IMR-90 (cell line): Measurements from ENCODE around the gene SYNE3. TPM values are rescaled to one million over a fixed set of nuclear protein-coding genes. Genes with fewer than 3 reads are reported as not detected.

ENCODE experiments used
- ATAC-seq: fragments of 200-7000 bp; cut with Tn5 transposase; 2 replicates; pipeline ENCODE4 v1.9.1; 2020; ENCODE audit warnings: low read depth, mild to moderate bottlenecking, moderate library complexity
- BruUV-seq: library from RNA; stranded (reverse); fragments of 400-500 nt; replicated peaks from 2 replicates; lab custom pipeline; 2021; lab: Mats Ljungman, UMichigan
- CTCF ChIA-PET: fragments of 300-600 bp; formaldehyde crosslinking; extraction: SDS; loops from one replicate; lab custom pipeline; 2021; ENCODE audit warnings: antibody characterized with exemption; lab: Yijun Ruan, JAX
- POLR2A ChIA-PET: fragments of 300-600 bp; sonication (Branson Sonifier 250); formaldehyde crosslinking; loops from one replicate; lab custom pipeline; 2022; ENCODE audit warnings: antibody characterized with exemption; ENCODE audit not compliant: unreplicated experiment; lab: Charles Lee
- DNase-seq: peaks from one replicate; pipeline ENCODE4 v3.0.0; 2013
- H2AFZ ChIP-seq: replicated peaks from 2 replicates; pipeline ENCODE3; 2013; ENCODE audit warnings: low read length, mild to moderate bottlenecking; ENCODE audit not compliant: poor library complexity
- H2AK5ac ChIP-seq: 2 replicates; pipeline ENCODE4 v1.6.1; 2013; ENCODE audit warnings: low read depth, low read length, inconsistent platforms
- H2AK9ac ChIP-seq: replicated peaks from 2 replicates; pipeline ENCODE3; 2013; ENCODE audit warnings: mild to moderate bottlenecking, low read depth, low read length, moderate library complexity; ENCODE audit not compliant: poor library complexity
- H2BK120ac ChIP-seq: 2 replicates; pipeline ENCODE4 v1.6.1; 2013; ENCODE audit warnings: low read depth, low read length, inconsistent platforms
- H2BK15ac ChIP-seq: 3 replicates; pipeline ENCODE4 v1.6.1; 2013; ENCODE audit warnings: low read depth, low read length, inconsistent platforms
- H2BK20ac ChIP-seq: 2 replicates; pipeline ENCODE4 v1.6.1; 2013; ENCODE audit warnings: low read depth, mild to moderate bottlenecking, inconsistent platforms, low read length, moderate library complexity
- H2BK5ac ChIP-seq: 2 replicates; pipeline ENCODE4 v1.6.1; 2013; ENCODE audit warnings: mild to moderate bottlenecking, low read depth, low read length, inconsistent platforms; ENCODE audit not compliant: poor library complexity, severe bottlenecking
- H3K14ac ChIP-seq: replicated peaks from 2 replicates; pipeline ENCODE4 v1.6.1; 2013; ENCODE audit warnings: low read depth, low read length, inconsistent platforms
- H3K18ac ChIP-seq: 2 replicates; pipeline ENCODE4 v1.6.1; 2013; ENCODE audit warnings: low read depth, low read length, control low read depth
- H3K23ac ChIP-seq: 2 replicates; pipeline ENCODE4 v1.6.1; 2013; ENCODE audit warnings: low read depth, low read length, inconsistent platforms
- H3K27ac ChIP-seq: 2 replicates; pipeline ENCODE4 v1.5.1; 2013; ENCODE audit warnings: mild to moderate bottlenecking, control low read depth, low read length; ENCODE audit not compliant: insufficient read depth
- H3K27me3 ChIP-seq: 2 replicates; pipeline ENCODE4 v1.6.1; 2013; ENCODE audit warnings: low read length; ENCODE audit not compliant: control insufficient read depth, insufficient read depth
- H3K36me3 ChIP-seq: 2 replicates; pipeline ENCODE4 v1.6.1; 2013; ENCODE audit warnings: low read length, mixed read lengths; ENCODE audit not compliant: control insufficient read depth, insufficient read depth
- H3K4ac ChIP-seq: 2 replicates; pipeline ENCODE4 v1.6.1; 2013; ENCODE audit warnings: low read depth, low read length, inconsistent platforms
- H3K4me1 ChIP-seq: 2 replicates; pipeline ENCODE4 v1.6.1; 2013; ENCODE audit warnings: low read length, mixed read lengths; ENCODE audit not compliant: control insufficient read depth, insufficient read depth
- H3K4me2 ChIP-seq: 2 replicates; pipeline ENCODE4 v1.6.1; 2013; ENCODE audit warnings: low read depth, mild to moderate bottlenecking, control low read depth, low read length, moderate library complexity
- H3K4me3 ChIP-seq: 2 replicates; pipeline ENCODE4 v1.5.1; 2013; ENCODE audit warnings: low read depth, mild to moderate bottlenecking, control low read depth, low read length, moderate library complexity; ENCODE audit not compliant: insufficient read depth
- H3K56ac ChIP-seq: 2 replicates; pipeline ENCODE4 v1.6.1; 2013; ENCODE audit warnings: low read length, inconsistent platforms; ENCODE audit not compliant: insufficient read depth; ENCODE audit errors: extremely low read depth
- H3K79me1 ChIP-seq, 2 experiments: 2 replicates each; pipeline ENCODE4 v1.6.1; 2013; ENCODE audit warnings: low read length in 2 of 2, inconsistent platforms in 1 of 2, low read depth in 1 of 2
- H3K9ac ChIP-seq: 2 replicates; pipeline ENCODE4 v1.6.1; 2013; ENCODE audit warnings: low read depth, low read length, control low read depth
- H3K9me1 ChIP-seq: 2 replicates; pipeline ENCODE4 v1.6.1; 2013; ENCODE audit warnings: low read length, inconsistent platforms; ENCODE audit not compliant: insufficient read depth
- H3K9me3 ChIP-seq: 2 replicates; pipeline ENCODE4 v1.6.1; 2013; ENCODE audit warnings: low read length; ENCODE audit not compliant: control insufficient read depth, insufficient read depth
- H4K20me1 ChIP-seq: 2 replicates; pipeline ENCODE4 v1.6.1; 2013; ENCODE audit warnings: low read length, inconsistent platforms; ENCODE audit not compliant: insufficient read depth
- H4K5ac ChIP-seq: 2 replicates; pipeline ENCODE4 v1.6.1; 2013; ENCODE audit warnings: mild to moderate bottlenecking, low read depth, low read length, control low read depth
- H4K8ac ChIP-seq, 2 experiments: 2 replicates each; pipeline ENCODE4 v1.6.1; 2013; ENCODE audit warnings: low read depth in 2 of 2, low read length in 2 of 2, control low read depth in 1 of 2, inconsistent platforms in 1 of 2
- H4K91ac ChIP-seq: 2 replicates; pipeline ENCODE4 v1.6.1; 2013; ENCODE audit warnings: low read depth, low read length, inconsistent platforms; ENCODE audit not compliant: insufficient read depth
- BHLHE40 ChIP-seq: fragments of 150-350 bp; IDR thresholded peaks from 2 replicates; pipeline ENCODE4 v1.6.1; 2016; ENCODE audit warnings: mild to moderate bottlenecking, low read depth, low read length
- CEBPB ChIP-seq: IDR thresholded peaks from 2 replicates; pipeline ENCODE4 v1.6.1; 2012; ENCODE audit warnings: low read depth, low read length, improper control_type of control experiment
- NFE2L2 ChIP-seq: fragments of 150-350 bp; IDR thresholded peaks from 2 replicates; pipeline ENCODE4 v1.6.1; 2016; ENCODE audit warnings: low read depth, mild to moderate bottlenecking, low read length
- SMC3 ChIP-seq: fragments of 150-350 bp; IDR thresholded peaks from 2 replicates; pipeline ENCODE4 v1.6.1; 2016; ENCODE audit warnings: low read depth, mild to moderate bottlenecking, antibody characterized with exemption, low read length, moderate library complexity
- USF2 ChIP-seq: fragments of 150-350 bp; IDR thresholded peaks from 2 replicates; pipeline ENCODE4 v1.6.1; 2017; ENCODE audit warnings: mild to moderate bottlenecking, antibody characterized with exemption, low read length, low read depth
- WGBS, 2 experiments: methylation state at CpG; one replicate each; pipeline versions ENCODE4 v1.1.5 to v1.1.7; 2013; ENCODE audit warnings: missing lambda C conversion rate in 2 of 2; ENCODE audit not compliant: insufficient read length in 1 of 2; ENCODE audit errors: extremely low coverage in 2 of 2; 5-methylcytosine and 5-hydroxymethylcytosine counted together
- dilution Hi-C: fragments of 300-500 bp; cut with HindIII; formaldehyde crosslinking; loops from one replicate; pipeline ENCODE4 v1.14.3; 2018; ENCODE audit warnings: low sequenced_read_pairs; ENCODE audit not compliant: unreplicated experiment
- in situ Hi-C: fragments of 300-500 bp; cut with MboI; formaldehyde crosslinking; loops from 3 replicates; pipeline ENCODE4 v1.14.3; 2019; ENCODE audit warnings: low sequenced_read_pairs, inconsistent platforms, mixed read lengths
- intact Hi-C: fragments of 100-400 bp; cut with micrococcal nuclease; formaldehyde crosslinking; loops from 2 replicates; pipeline ENCODE4 v1.10.0; 2022
- polyA plus RNA-seq, 3 experiments: library from polyadenylated mRNA; depleted of rRNA; stranded (reverse); fragments of >200 nt; gene quantifications; 2 replicates each; pipeline ENCODE4 v1.2.3, GENCODE V29; 2012; ENCODE audit warnings: low replicate concordance in 1 of 3
- total RNA-seq: library from RNA; depleted of rRNA; stranded (reverse); fragments of >200 nt; gene quantifications from 2 replicates; pipeline ENCODE4 v1.2.3, GENCODE V29; 2012

SYNE3 gene
- total and polyA plus RNA-seq, 2 of the 4 experiments (the other 2 are of a cell fraction): 2.9 to 5.0 TPM

- Histone ChIP-seq H3K36me3 (peaks cover 4% of the 10 kb centered on the region; the same call in 1 of the 2 replicates), H2BK15ac (no peak overlapping the region), H2BK5ac (no peak overlapping the region), H3K14ac (0 out of 2 replicates have a peak overlapping the region, but pooled peaks have one; percentile 37), H2AK5ac (peak overlapping the region; percentile 23; the same call in 1 of the 2 replicates), H3K4ac (no peak overlapping the region; the same call in 1 of the 2 replicates), H3K4me1 (peaks cover 10% of the 10 kb centered on the region), H3K18ac (no peak overlapping the region), H3K4me3 (no peak overlapping the region), H3K23ac (no peak overlapping the region), H2BK20ac (no peak overlapping the region), H3K9me3 (peaks cover 2% of the 10 kb centered on the region), H3K79me1 (peaks cover 39 to 61% of the 10 kb centered on the region in 2 experiments), H4K8ac (peak overlapping the region in 1 of 2 experiments; percentile 11; a peak in 1 of 4 replicates), H3K27me3 (no peaks in the 10 kb centered on the region), H4K91ac (no peak overlapping the region), H3K56ac (no peak overlapping the region), H2AFZ (no peak overlapping the region), H3K4me2 (no peak overlapping the region), H2BK120ac (no peak overlapping the region), H2AK9ac (no peak overlapping the region), H3K9me1 (peaks cover 20% of the 10 kb centered on the region), H4K20me1 (peaks cover 26% of the 10 kb centered on the region; the same call in 1 of the 2 replicates), H3K27ac (no peak overlapping the region), H3K9ac (no peak overlapping the region), H4K5ac (no peak overlapping the region)
- ATAC-seq (no peak), DNase-seq (no peak)
- TF ChIP-seq NFE2L2 (no peak), SMC3 (no peak), BHLHE40 (no peak), CEBPB (no peak), USF2 (no peak)
- in situ Hi-C loops (loop anchor here (10.0 to 25.0 kb wide), 2 partner anchors 552 to 719 kb away; partner anchors contain the start of gene BDKRB1), dilution Hi-C loops (no loop called here), intact Hi-C loops (no loop called here)
- CTCF ChIA-PET: no interaction called here
- no CpG with 5 or more reads among the region's 5 CpGs for WGBS, 2 experiments
- POLR2A ChIA-PET: no interaction called here
- no TSS peak for BruUV-seq
These were observed 26.6 kb upstream of the SYNE3 start for GRCh38 chr14:95543021-95543420.
